ENCODE data around the gene GAL.

Gene GAL

GRCh38 chr11:68664906-68665305, 19.4 kb upstream of the GAL start:
- no peak for DNase-seq (ENCODE audit: low read depth)
- no peak for TF ChIP-seq CTCF (IDR thresholded peaks at IDR 0.05; ENCODE audit: low read length, missing control alignments)
- H3K4me3 ChIP-seq (replicated peaks; ENCODE audit: low read depth, low read length): no peak overlapping the region

GRCh38 chr11:68665436-68665835, 18.9 kb upstream of the GAL start:
- no peak overlapping the region for H3K4me3 ChIP-seq (replicated peaks; ENCODE audit: low read depth, low read length)
- no peak for DNase-seq (ENCODE audit: low read depth)
- TF ChIP-seq CTCF (IDR thresholded peaks at IDR 0.05; ENCODE audit: low read length, missing control alignments): no peak

- TF ChIP-seq CTCF (IDR thresholded peaks at IDR 0.05; ENCODE audit: low read length, missing control alignments): no peak
- DNase-seq (ENCODE audit: low read depth): no peak
- H3K4me3 ChIP-seq (replicated peaks; ENCODE audit: low read depth, low read length): no peak overlapping the region
Observed at GRCh38 chr11:68666849-68667248, 17.5 kb upstream of the GAL start.

- no peak for TF ChIP-seq CTCF (IDR thresholded peaks at IDR 0.05; ENCODE audit: low read length, missing control alignments)
- DNase-seq (ENCODE audit: low read depth): no peak
- H3K4me3 ChIP-seq (replicated peaks; ENCODE audit: low read depth, low read length): no peak overlapping the region
Observed at GRCh38 chr11:68667511-68668500, 16.5 kb upstream of the GAL start.

- no peak overlapping the region for H3K4me3 ChIP-seq (replicated peaks; ENCODE audit: low read depth, low read length)
- no peak for DNase-seq (ENCODE audit: low read depth)
- TF ChIP-seq CTCF (IDR thresholded peaks at IDR 0.05; ENCODE audit: low read length, missing control alignments): no peak
Observed at GRCh38 chr11:68669301-68670090, 14.8 kb upstream of the GAL start.

- no peak overlapping the region for H3K4me3 ChIP-seq (replicated peaks; ENCODE audit: low read depth, low read length)
Observed at GRCh38 chr11:68670208-68670992, 13.9 kb upstream of the GAL start.

More at GRCh38 chr11:68670208-68670992, 13.9 kb upstream of the GAL start:
- DNase-seq (ENCODE audit: low read depth): no peak
- no peak for TF ChIP-seq CTCF (IDR thresholded peaks at IDR 0.05; ENCODE audit: low read length, missing control alignments)
